MM.1S (cell line): ENCODE measurements around the gene EIF2A.

Source experiments
- DNase-seq: peaks from one replicate; pipeline ENCODE4 v3.0.0-alpha.2; 2015
- H2AFZ ChIP-seq: fragments of 300-600 bp; sonication (generic); 2 replicates; pipeline ENCODE4 v1.6.0; 2016; ENCODE audit warnings: antibody characterized with exemption, low read length
- H3F3A ChIP-seq: fragments of 300-600 bp; sonication (generic); 2 replicates; pipeline ENCODE4 v1.6.1; 2016; ENCODE audit warnings: mild to moderate bottlenecking, antibody characterized with exemption, low read length, moderate library complexity, mixed read lengths; ENCODE audit not compliant: insufficient read depth
- H3K27ac ChIP-seq: fragments of 300-600 bp; sonication (generic); 2 replicates; pipeline ENCODE4 v1.5.1; 2016; ENCODE audit warnings: mild to moderate bottlenecking, low read length
- H3K27me3 ChIP-seq: fragments of 300-600 bp; sonication (generic); replicated peaks from 2 replicates; pipeline ENCODE4 v1.6.0; 2016; ENCODE audit warnings: low read length; ENCODE audit not compliant: insufficient read depth
- H3K36me3 ChIP-seq: fragments of 300-600 bp; sonication (generic); replicated peaks from 2 replicates; pipeline ENCODE4 v1.6.1; 2016; ENCODE audit warnings: mild to moderate bottlenecking, low read length, mixed read lengths; ENCODE audit not compliant: insufficient read depth
- H3K4me1 ChIP-seq: fragments of 300-600 bp; sonication (generic); 2 replicates; pipeline ENCODE4 v1.6.1; 2016; ENCODE audit warnings: low read length, mixed read lengths
- H3K4me2 ChIP-seq: fragments of 300-600 bp; sonication (generic); 2 replicates; pipeline ENCODE4 v1.6.0; 2016; ENCODE audit warnings: low read depth, low read length
- H3K4me3 ChIP-seq: fragments of 300-600 bp; sonication (generic); 2 replicates; pipeline ENCODE4 v1.5.1; 2016; ENCODE audit warnings: low read length, mixed read lengths
- H3K79me2 ChIP-seq: fragments of 300-600 bp; sonication (generic); 2 replicates; pipeline ENCODE4 v1.6.1; 2016; ENCODE audit warnings: mixed run types, low read length, mixed read lengths
- H3K9ac ChIP-seq: fragments of 300-600 bp; sonication (generic); 2 replicates; pipeline ENCODE4 v1.6.1; 2016; ENCODE audit warnings: low read length, mixed read lengths
- H3K9me2 ChIP-seq: fragments of 300-600 bp; sonication (generic); replicated peaks from 2 replicates; pipeline ENCODE4 v1.6.1; 2016; ENCODE audit warnings: mild to moderate bottlenecking, low read length, mixed read lengths; ENCODE audit not compliant: insufficient read depth
- H3K9me3 ChIP-seq: fragments of 300-600 bp; sonication (generic); replicated peaks from 2 replicates; pipeline ENCODE4 v1.6.1; 2016; ENCODE audit warnings: mild to moderate bottlenecking, low read length, mixed read lengths; ENCODE audit not compliant: insufficient read depth
- H4K20me1 ChIP-seq: fragments of 300-600 bp; sonication (generic); 2 replicates; pipeline ENCODE4 v1.6.1; 2016; ENCODE audit warnings: mild to moderate bottlenecking, low read length, moderate library complexity, mixed read lengths; ENCODE audit not compliant: insufficient read depth
- EZH2 ChIP-seq: fragments of 300-600 bp; sonication (generic); optimal IDR thresholded peaks from 2 replicates; pipeline ENCODE3; 2017; ENCODE audit warnings: low read depth, mild to moderate bottlenecking, antibody characterized with exemption, low read length, mixed read lengths
- EZH2phosphoT487 ChIP-seq: fragments of 300-600 bp; sonication (generic); IDR thresholded peaks from 2 replicates; pipeline ENCODE4 v1.6.1; 2018; ENCODE audit warnings: antibody characterized with exemption, low read length
- TF ChIP-seq, protein P1 (sequence below): fragments of 300-600 bp; sonication (generic); IDR thresholded peaks from 2 replicates; pipeline ENCODE4 v1.5.1; 2016; ENCODE audit warnings: antibody characterized with exemption, low read length, mixed read lengths

Gene EIF2A

DNA sequence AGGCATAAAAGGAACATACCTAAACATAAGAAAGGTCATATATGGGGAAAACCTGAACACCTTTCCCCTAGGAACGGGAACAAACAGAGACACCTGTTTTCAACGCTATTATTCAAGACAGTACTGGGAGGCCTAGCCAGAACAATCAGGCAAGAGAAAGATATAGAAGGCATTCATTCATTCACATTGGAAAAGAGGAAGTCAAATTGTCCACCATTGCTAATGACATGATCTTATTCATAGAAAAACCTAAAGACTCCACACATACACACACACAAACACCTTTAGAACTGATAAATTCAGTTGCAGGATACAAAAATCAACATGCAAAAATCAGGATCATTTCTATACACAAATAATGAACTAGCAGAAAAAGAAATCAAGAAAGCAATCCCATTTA is 36.8 kb upstream of the EIF2A start:
- TF ChIP-seq EZH2 (no peak), EZH2phosphoT487 (no peak)
- TF ChIP-seq, protein P1, sequence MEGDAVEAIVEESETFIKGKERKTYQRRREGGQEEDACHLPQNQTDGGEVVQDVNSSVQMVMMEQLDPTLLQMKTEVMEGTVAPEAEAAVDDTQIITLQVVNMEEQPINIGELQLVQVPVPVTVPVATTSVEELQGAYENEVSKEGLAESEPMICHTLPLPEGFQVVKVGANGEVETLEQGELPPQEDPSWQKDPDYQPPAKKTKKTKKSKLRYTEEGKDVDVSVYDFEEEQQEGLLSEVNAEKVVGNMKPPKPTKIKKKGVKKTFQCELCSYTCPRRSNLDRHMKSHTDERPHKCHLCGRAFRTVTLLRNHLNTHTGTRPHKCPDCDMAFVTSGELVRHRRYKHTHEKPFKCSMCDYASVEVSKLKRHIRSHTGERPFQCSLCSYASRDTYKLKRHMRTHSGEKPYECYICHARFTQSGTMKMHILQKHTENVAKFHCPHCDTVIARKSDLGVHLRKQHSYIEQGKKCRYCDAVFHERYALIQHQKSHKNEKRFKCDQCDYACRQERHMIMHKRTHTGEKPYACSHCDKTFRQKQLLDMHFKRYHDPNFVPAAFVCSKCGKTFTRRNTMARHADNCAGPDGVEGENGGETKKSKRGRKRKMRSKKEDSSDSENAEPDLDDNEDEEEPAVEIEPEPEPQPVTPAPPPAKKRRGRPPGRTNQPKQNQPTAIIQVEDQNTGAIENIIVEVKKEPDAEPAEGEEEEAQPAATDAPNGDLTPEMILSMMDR, result no peak
- no peak overlapping the region for H3K9ac ChIP-seq
- H3K36me3 ChIP-seq, result no peaks in the 10 kb centered on the region
- H3K4me2 ChIP-seq, result no peak overlapping the region
- H3K27ac ChIP-seq, result no peak overlapping the region
- no peaks in the 10 kb centered on the region for H3F3A ChIP-seq
- no peaks in the 10 kb centered on the region for H3K9me2 ChIP-seq
- no peaks in the 10 kb centered on the region for H3K4me1 ChIP-seq
- DNase-seq, result no peak
- H2AFZ ChIP-seq, result no peak overlapping the region
- no peaks in the 10 kb centered on the region for H4K20me1 ChIP-seq
- no peaks in the 10 kb centered on the region for H3K9me3 ChIP-seq
- no peaks in the 10 kb centered on the region for H3K27me3 ChIP-seq
- no peaks in the 10 kb centered on the region for H3K79me2 ChIP-seq
- H3K4me3 ChIP-seq, result no peak overlapping the region

DNA sequence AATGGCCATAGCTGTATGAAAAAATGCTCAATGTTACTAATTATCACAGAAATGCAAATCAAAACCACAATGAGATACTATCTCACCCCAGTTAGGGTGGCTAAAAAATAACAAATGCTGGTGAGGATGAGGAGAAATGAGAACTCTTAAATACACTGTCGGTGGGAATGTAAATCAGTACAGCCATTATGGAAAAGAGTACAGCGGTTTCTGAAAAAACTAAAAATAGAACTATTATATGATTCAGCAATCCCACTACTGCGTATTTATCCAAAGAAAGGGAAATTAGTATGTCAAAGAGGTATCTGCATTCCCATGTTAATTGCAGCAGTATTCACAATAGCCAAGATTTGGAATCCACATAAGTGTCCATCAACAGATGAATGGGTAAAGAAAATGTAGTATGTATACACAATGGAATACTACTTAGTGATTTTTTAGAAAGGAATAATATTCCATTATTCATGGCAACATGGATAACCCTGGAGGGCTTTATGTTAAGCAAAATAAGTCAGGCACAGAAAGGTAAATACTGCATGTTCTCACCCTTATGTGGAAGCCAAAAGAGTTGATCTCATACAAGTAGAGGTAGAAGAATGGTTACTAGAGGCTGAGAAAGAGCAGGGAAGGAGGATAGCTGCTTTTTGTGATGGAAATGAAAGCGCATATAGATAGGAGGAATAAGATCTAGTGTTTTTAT is 35.3 kb upstream of the EIF2A start:
- H3K27me3 ChIP-seq, result no peaks in the 10 kb centered on the region
- H3K4me3 ChIP-seq, result no peak overlapping the region
- no peak overlapping the region for H3K4me2 ChIP-seq
- H2AFZ ChIP-seq, result no peak overlapping the region
- no peak overlapping the region for H3K27ac ChIP-seq
- no peaks in the 10 kb centered on the region for H3K79me2 ChIP-seq
- no peak overlapping the region for H3K9ac ChIP-seq
- no peaks in the 10 kb centered on the region for H3K9me3 ChIP-seq
- H3F3A ChIP-seq, result no peaks in the 10 kb centered on the region
- TF ChIP-seq EZH2 (no peak), EZH2phosphoT487 (no peak)
- TF ChIP-seq, protein P1, result no peak
- no peaks in the 10 kb centered on the region for H3K9me2 ChIP-seq
- DNase-seq, result no peak
- H4K20me1 ChIP-seq, result no peaks in the 10 kb centered on the region
- no peaks in the 10 kb centered on the region for H3K4me1 ChIP-seq
- H3K36me3 ChIP-seq, result no peaks in the 10 kb centered on the region

DNA sequence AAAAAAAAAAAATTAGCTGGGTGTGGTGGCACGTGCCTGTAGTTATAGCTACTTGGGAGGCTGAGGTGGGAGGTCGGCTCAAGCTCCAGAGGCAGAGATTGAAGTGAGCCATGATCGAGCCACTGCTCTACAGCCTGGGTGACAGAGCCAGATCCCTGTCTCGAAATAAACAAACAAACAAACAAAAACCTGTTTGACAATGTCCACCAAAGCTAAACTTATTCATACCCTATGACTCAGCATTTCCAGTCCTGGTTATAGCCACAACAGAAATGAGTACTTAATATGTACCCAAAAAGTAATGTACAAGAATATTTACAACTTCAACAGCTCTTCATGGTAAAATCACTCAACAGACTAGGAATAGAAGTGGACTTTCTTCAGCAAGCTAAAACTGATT is 31.4 kb upstream of the EIF2A start:
- Histone ChIP-seq H3K4me1 (no peaks in the 10 kb centered on the region), H3K9me2 (no peaks in the 10 kb centered on the region), H4K20me1 (no peaks in the 10 kb centered on the region), H3K9me3 (no peaks in the 10 kb centered on the region), H3K4me3 (no peak overlapping the region), H3K27ac (no peak overlapping the region), H2AFZ (no peak overlapping the region), H3K79me2 (no peaks in the 10 kb centered on the region), H3K4me2 (no peak overlapping the region), H3F3A (no peaks in the 10 kb centered on the region), H3K9ac (no peak overlapping the region), H3K27me3 (no peaks in the 10 kb centered on the region), H3K36me3 (no peaks in the 10 kb centered on the region)
- no peak for TF ChIP-seq EZH2
- TF ChIP-seq, protein P1, result no peak
- TF ChIP-seq EZH2phosphoT487, result no peak
- no peak for DNase-seq
